Activated effector memory CD4-positive, alpha-beta T cell treated with Interleukin-2 at 50 U/mL for 16 hours (primary cell): ENCODE data around the gene COPZ2.
A peak's percentile ranks its signal among the peaks of the same experiment; 100 is the strongest.
"Not testable (repeated sequence)": the region's sequence is repeated elsewhere in the genome, so short reads cannot be mapped to it uniquely, and the experiment has no call there.

ENCODE experiments used
- DNase-seq: peaks from one replicate; pipeline ENCODE4 v3.0.0-alpha.2; 2020

The COPZ2 gene

GRCh38 chr17:48027322-48027981 lies 10.1 kb downstream of the COPZ2 start:
- no peak for DNase-seq

GRCh38 chr17:48026502-48027321 lies 10.9 kb downstream of the COPZ2 start:
- peak; percentile 44 for DNase-seq

GRCh38 chr17:48025904-48026501 lies 11.6 kb downstream of the COPZ2 start:
- DNase-seq, result no peak

- peak; percentile 96 for DNase-seq
Observed at GRCh38 chr17:48025040-48025903, 12.3 kb downstream of the COPZ2 start.

- DNase-seq, result peak; percentile 48
Observed at GRCh38 chr17:48024149-48025039, 13.2 kb downstream of the COPZ2 start.

GRCh38 chr17:48023400-48024148 lies 14.0 kb downstream of the COPZ2 start:
- peak; percentile 36 for DNase-seq

- DNase-seq, result no peak
Observed at GRCh38 chr17:48022901-48023300, 14.7 kb downstream of the COPZ2 start.

- DNase-seq, result no peak
Observed at GRCh38 chr17:48021934-48022333, 15.7 kb downstream of the COPZ2 start.

GRCh38 chr17:48017817-48018158 lies 19.8 kb downstream of the COPZ2 start:
- DNase-seq, result not testable (repeated sequence)

GRCh38 chr17:48016112-48016511 lies 21.5 kb downstream of the COPZ2 start:
- DNase-seq, result no peak

- no peak for DNase-seq
Observed at GRCh38 chr17:48014595-48015111, 22.9 kb downstream of the COPZ2 start.

- DNase-seq, result no peak
Observed at GRCh38 chr17:48013876-48014594, 23.6 kb downstream of the COPZ2 start.

GRCh38 chr17:48012654-48013053 lies 24.9 kb downstream of the COPZ2 start:
- no peak for DNase-seq

- peak; percentile 43 for DNase-seq
Observed at GRCh38 chr17:48012151-48012520, 25.5 kb downstream of the COPZ2 start.

- DNase-seq, result peak; percentile 25
Observed at GRCh38 chr17:48011405-48012150, 26.0 kb downstream of the COPZ2 start.

- DNase-seq, result no peak
Observed at GRCh38 chr17:48010193-48010592, 27.4 kb downstream of the COPZ2 start.

- no peak for DNase-seq
Observed at GRCh38 chr17:48006936-48007709, 30.5 kb downstream of the COPZ2 start.

- no peak for DNase-seq
Observed at GRCh38 chr17:48004983-48005382, 32.6 kb downstream of the COPZ2 start.
